PC-9 (cell line): Measurements from ENCODE around the gene GLB1L3. TPM values are rescaled to one million over a fixed set of nuclear protein-coding genes. Genes with fewer than 3 reads are reported as not detected.
A peak's percentile ranks its signal among the peaks of the same experiment; 100 is the strongest.

Experiments
- BruUV-seq: library from RNA; stranded (reverse); fragments of 400-500 nt; replicated peaks from 2 replicates; lab custom pipeline; 2021; lab: Mats Ljungman, UMichigan
- CTCF ChIA-PET: fragments of 300-600 bp; sonication (Branson Sonifier 250); formaldehyde crosslinking; loops from one replicate; lab custom pipeline; 2022; ENCODE audit warnings: antibody characterized with exemption; lab: Charles Lee
- POLR2A ChIA-PET: fragments of 300-600 bp; sonication (Branson Sonifier 250); formaldehyde crosslinking; loops from one replicate; lab custom pipeline; 2022; ENCODE audit warnings: antibody characterized with exemption; ENCODE audit not compliant: unreplicated experiment; lab: Charles Lee
- DNase-seq, 2 experiments: peaks; one replicate each; pipeline versions ENCODE4 v3.0.0 to v3.0.0-alpha.2; 2015 to 2022; ENCODE audit warnings: mixed read lengths in 1 of 2
- H2AFZ ChIP-seq: fragments of 200-600 bp; sonication (generic); 2 replicates; pipeline ENCODE4 v1.8.1; 2017; ENCODE audit warnings: antibody characterized with exemption
- H3F3A ChIP-seq: fragments of 200-600 bp; sonication (generic); 2 replicates; pipeline ENCODE4 v1.8.1; 2017; ENCODE audit warnings: antibody characterized with exemption, mild to moderate bottlenecking, low read depth; ENCODE audit not compliant: insufficient read depth
- H3K27ac ChIP-seq: fragments of 200-600 bp; sonication (generic); 2 replicates; pipeline ENCODE4 v1.6.1; 2016; ENCODE audit warnings: mixed run types
- H3K27me3 ChIP-seq: fragments of 200-600 bp; sonication (generic); 2 replicates; pipeline ENCODE4 v1.6.1; 2016; ENCODE audit warnings: low read depth, mixed run types; ENCODE audit not compliant: insufficient read depth
- H3K36me3 ChIP-seq: fragments of 200-600 bp; sonication (generic); 2 replicates; pipeline ENCODE4 v1.6.1; 2016; ENCODE audit warnings: low read depth, mixed run types
- H3K4me1 ChIP-seq: fragments of 200-600 bp; sonication (generic); replicated peaks from 2 replicates; pipeline ENCODE4 v1.6.1; 2016; ENCODE audit warnings: mixed run types; ENCODE audit not compliant: insufficient read depth
- H3K4me2 ChIP-seq: fragments of 200-600 bp; sonication (generic); 2 replicates; pipeline ENCODE4 v1.6.1; 2017; ENCODE audit warnings: mixed run types
- H3K4me3 ChIP-seq: fragments of 200-600 bp; sonication (generic); 2 replicates; pipeline ENCODE4 v1.6.1; 2016; ENCODE audit warnings: mixed run types
- H3K79me2 ChIP-seq: fragments of 200-600 bp; sonication (generic); 2 replicates; pipeline ENCODE4 v1.6.1; 2017; ENCODE audit warnings: low read depth, mixed run types
- H3K9me2 ChIP-seq: fragments of 200-600 bp; sonication (generic); 2 replicates; pipeline ENCODE4 v1.8.1; 2017; ENCODE audit warnings: mild to moderate bottlenecking; ENCODE audit not compliant: insufficient read depth
- H3K9me3 ChIP-seq: fragments of 200-600 bp; sonication (generic); 2 replicates; pipeline ENCODE4 v1.8.1; 2016; ENCODE audit warnings: low read depth; ENCODE audit not compliant: insufficient read depth
- H4K20me1 ChIP-seq: fragments of 200-600 bp; sonication (generic); 2 replicates; pipeline ENCODE4 v1.8.1; 2017; ENCODE audit not compliant: insufficient read depth
- EZH2 ChIP-seq: fragments of 200-600 bp; sonication (generic); IDR thresholded peaks from 2 replicates; pipeline ENCODE4 v1.8.0; 2017; ENCODE audit warnings: antibody characterized with exemption, low read depth
- intact Hi-C: fragments of 100-400 bp; cut with micrococcal nuclease; formaldehyde crosslinking; loops from one replicate; pipeline ENCODE4 v1.10.0; 2022; ENCODE audit not compliant: unreplicated experiment
- total RNA-seq: library from RNA; stranded (reverse); gene quantifications from 2 replicates; pipeline ENCODE4 v1.2.3, GENCODE V29; 2021
- TF ChIP-seq, protein P1 (sequence below): fragments of 200-600 bp; sonication (generic); conservative IDR thresholded peaks from 2 replicates; pipeline ENCODE4 v1.6.1; 2017; ENCODE audit warnings: mixed run types, antibody characterized with exemption, mild to moderate bottlenecking, moderate library complexity

Gene GLB1L3
- total RNA-seq, 1 experiment from 2014 or later: not detected

DNA sequence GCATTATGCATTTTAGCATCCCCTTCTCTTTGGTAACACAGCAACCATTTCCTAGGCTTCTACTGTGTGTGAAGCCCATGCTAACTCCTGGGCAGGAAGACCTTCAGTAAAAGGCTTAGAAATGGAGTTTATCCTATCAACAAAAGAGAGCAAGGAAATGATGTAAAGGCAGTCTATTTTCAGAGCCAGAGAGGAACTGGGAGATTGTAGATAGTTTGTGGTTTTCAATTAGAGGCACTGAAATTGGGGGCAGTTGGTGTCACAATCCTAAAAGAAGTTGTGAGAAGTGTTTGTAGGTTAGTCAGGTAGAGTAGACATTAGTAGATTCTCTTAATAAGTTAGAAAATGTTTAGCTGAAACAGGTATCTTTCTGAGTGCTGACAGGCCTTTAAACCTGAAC, 15.7 kb upstream of the GLB1L3 start:
- peaks cover 7% of the 10 kb centered on the region for H3K4me1 ChIP-seq
- intact Hi-C loops: no loop called here
- POLR2A ChIA-PET: no interaction called here
- no peaks in the 10 kb centered on the region for H3K9me2 ChIP-seq
- H3K79me2 ChIP-seq: peaks cover 2% of the 10 kb centered on the region; the same call in 1 of the 2 replicates
- no TSS peak for BruUV-seq
- H3K36me3 ChIP-seq: no peaks in the 10 kb centered on the region
- no peak overlapping the region for H3K4me2 ChIP-seq
- no peak overlapping the region for H2AFZ ChIP-seq
- H3F3A ChIP-seq: peaks cover 3% of the 10 kb centered on the region; the same call in 1 of the 2 replicates
- no peak overlapping the region for H3K4me3 ChIP-seq
- no peaks in the 10 kb centered on the region for H4K20me1 ChIP-seq
- no peak for DNase-seq
- H3K27ac ChIP-seq: no peak overlapping the region
- no peaks in the 10 kb centered on the region for H3K9me3 ChIP-seq
- no peaks in the 10 kb centered on the region for H3K27me3 ChIP-seq
- CTCF ChIA-PET: no interaction called here
- TF ChIP-seq EZH2: no peak
- TF ChIP-seq, protein P1, sequence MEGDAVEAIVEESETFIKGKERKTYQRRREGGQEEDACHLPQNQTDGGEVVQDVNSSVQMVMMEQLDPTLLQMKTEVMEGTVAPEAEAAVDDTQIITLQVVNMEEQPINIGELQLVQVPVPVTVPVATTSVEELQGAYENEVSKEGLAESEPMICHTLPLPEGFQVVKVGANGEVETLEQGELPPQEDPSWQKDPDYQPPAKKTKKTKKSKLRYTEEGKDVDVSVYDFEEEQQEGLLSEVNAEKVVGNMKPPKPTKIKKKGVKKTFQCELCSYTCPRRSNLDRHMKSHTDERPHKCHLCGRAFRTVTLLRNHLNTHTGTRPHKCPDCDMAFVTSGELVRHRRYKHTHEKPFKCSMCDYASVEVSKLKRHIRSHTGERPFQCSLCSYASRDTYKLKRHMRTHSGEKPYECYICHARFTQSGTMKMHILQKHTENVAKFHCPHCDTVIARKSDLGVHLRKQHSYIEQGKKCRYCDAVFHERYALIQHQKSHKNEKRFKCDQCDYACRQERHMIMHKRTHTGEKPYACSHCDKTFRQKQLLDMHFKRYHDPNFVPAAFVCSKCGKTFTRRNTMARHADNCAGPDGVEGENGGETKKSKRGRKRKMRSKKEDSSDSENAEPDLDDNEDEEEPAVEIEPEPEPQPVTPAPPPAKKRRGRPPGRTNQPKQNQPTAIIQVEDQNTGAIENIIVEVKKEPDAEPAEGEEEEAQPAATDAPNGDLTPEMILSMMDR: no peak

DNA sequence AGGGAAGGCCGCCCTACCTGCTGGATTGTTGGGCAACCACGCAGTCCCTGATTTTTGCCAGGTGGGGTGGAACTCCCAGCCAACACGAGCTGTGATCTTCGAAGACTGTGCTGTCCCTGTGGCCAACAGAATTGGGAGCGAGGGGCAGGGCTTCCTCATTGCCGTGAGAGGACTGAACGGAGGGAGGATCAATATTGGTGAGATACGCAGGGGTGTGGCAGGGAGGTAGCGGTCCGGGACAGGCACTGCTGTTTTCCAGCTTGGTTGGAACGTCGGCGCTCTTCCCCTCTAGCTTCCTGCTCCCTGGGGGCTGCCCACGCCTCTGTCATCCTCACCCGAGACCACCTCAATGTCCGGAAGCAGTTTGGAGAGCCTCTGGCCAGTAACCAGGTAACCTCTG, 15.2 kb upstream of the GLB1L3 start:
- H3K9me3 ChIP-seq: no peaks in the 10 kb centered on the region; the same call in 1 of the 2 replicates
- H3K4me1 ChIP-seq: peaks cover 12% of the 10 kb centered on the region
- DNase-seq: no peak
- no peaks in the 10 kb centered on the region for H3K36me3 ChIP-seq
- no TSS peak for BruUV-seq
- CTCF ChIA-PET: no interaction called here
- no peaks in the 10 kb centered on the region for H4K20me1 ChIP-seq
- H3K9me2 ChIP-seq: no peaks in the 10 kb centered on the region
- no peaks in the 10 kb centered on the region for H3K27me3 ChIP-seq
- intact Hi-C loops: no loop called here
- POLR2A ChIA-PET: no interaction called here
- H3K4me3 ChIP-seq: no peak overlapping the region
- peaks cover 8% of the 10 kb centered on the region; the same call in 1 of the 2 replicates for H3F3A ChIP-seq
- TF ChIP-seq, protein P1: no peak
- no peak for TF ChIP-seq EZH2
- H3K4me2 ChIP-seq: no peak overlapping the region
- H2AFZ ChIP-seq: no peak overlapping the region
- H3K79me2 ChIP-seq: no peaks in the 10 kb centered on the region
- H3K27ac ChIP-seq: no peak overlapping the region

DNA sequence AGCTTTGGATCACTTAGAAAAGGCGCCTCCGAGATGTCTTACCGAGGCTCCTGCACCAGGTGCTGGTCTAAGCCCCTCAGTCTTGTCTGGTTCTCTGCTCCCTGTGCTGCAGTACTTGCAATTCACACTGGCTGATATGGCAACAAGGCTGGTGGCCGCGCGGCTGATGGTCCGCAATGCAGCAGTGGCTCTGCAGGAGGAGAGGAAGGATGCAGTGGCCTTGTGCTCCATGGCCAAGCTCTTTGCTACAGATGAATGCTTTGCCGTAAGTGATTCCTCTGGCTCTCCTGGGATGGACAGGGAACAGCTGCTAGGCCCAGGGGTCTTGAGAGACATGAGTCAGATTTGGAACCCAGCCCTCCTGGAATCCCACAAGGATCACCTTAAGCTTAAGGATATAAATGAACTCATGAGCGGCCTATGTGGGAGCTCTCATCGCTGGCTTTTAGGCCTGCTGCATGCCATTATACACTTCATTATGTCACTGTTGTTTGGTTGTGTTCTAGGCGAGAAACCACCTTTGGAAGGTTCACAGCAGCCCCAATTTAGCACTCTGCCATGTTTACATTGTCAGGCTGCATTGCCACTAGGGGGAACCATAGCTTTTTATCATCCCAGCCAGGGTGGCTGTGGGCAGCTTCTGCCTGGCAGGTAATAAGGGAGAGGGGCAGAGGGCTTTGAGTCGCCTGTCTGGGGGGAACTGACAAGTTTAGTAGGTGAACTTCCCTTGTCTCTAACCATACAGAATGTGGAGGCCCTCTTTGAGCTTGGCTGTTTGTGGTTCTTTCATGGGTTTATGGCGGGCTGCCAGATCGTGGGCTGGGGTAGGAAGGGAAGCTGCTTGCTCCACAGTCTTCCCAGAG, 14.3 kb upstream of the GLB1L3 start:
- POLR2A ChIA-PET: interaction anchor here (0.6 kb wide), 2 partner anchors 14 to 24 kb away, joined by 3 read pairs; no protein-coding TSS in a partner anchor
- peak in 1 of 2 experiments; percentile 9 for DNase-seq
- intact Hi-C loops: no loop called here
- CTCF ChIA-PET: interaction anchor here (0.5 to 0.6 kb wide), 2 partner anchors 21 to 971 kb away, joined by 3 to 4 read pairs; no protein-coding TSS in a partner anchor
- Histone ChIP-seq H3K9me3 (no peaks in the 10 kb centered on the region; the same call in 1 of the 2 replicates), H4K20me1 (no peaks in the 10 kb centered on the region), H3F3A (peaks cover 16% of the 10 kb centered on the region; the same call in 1 of the 2 replicates), H3K27ac (no peak overlapping the region), H3K79me2 (no peaks in the 10 kb centered on the region), H3K9me2 (no peaks in the 10 kb centered on the region), H3K27me3 (no peaks in the 10 kb centered on the region), H3K4me1 (peaks cover 21% of the 10 kb centered on the region), H3K4me3 (no peak overlapping the region), H3K36me3 (no peaks in the 10 kb centered on the region), H2AFZ (no peak overlapping the region), H3K4me2 (no peak overlapping the region)
- TF ChIP-seq EZH2: no peak
- TF ChIP-seq, protein P1: peak; percentile 74
- BruUV-seq: no TSS peak
